Activated CD4-positive, alpha-beta T cell treated with anti-CD3 and anti-CD28 coated beads for 4 hours (primary cell): ENCODE data around the gene FMC1.
A peak's percentile ranks its signal among the peaks of the same experiment; 100 is the strongest.
"Not testable (repeated sequence)": the region's sequence is repeated elsewhere in the genome, so short reads cannot be mapped to it uniquely, and the experiment has no call there.

Experiments
- DNase-seq, 2 donors: peaks; one replicate each; pipeline ENCODE4 v3.0.0-alpha.2; 2020

The FMC1 gene

DNA sequence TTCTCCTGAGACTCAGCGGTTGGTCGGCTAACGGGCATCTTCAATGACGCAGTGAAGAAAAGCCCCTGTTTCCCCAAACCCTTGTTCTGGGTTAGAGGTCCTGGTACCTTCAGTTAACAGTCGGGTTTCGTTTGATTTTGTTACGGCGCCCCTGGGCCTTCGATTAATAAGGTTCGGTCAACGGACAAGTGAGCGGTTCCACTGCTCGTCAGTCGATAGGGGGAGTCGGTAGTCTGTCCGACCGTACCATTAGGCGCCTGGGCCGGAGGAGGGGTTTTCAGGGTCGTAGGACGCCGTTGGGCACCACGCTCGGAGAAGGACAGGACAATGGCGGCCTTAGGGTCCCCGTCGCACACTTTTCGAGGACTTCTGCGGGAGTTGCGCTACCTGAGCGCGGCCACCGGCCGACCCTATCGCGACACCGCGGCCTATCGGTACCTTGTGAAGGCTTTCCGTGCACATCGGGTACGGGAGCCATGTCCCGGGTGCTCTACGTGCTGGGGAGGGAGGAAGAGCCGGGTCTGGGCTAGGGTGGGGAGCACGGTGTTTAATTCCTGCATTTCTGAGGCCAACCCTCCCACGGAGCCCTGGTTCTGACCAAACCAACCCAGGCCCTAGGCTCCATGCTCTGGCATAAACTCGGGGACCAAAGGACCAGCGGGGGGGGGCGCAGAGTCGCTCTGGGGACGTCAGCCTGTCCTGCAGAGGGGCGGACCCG is at the start of gene FMC1:
TSS of gene FMC1 (plus strand) at position 280 of the 718 bp plus-strand sequence. CDS start at position 328, 48 bp downstream.
- peak; percentile 79 to 84 for DNase-seq

GRCh38 chr7:139292821-139293220 is 48.3 kb upstream of the FMC1 start:
- no peak for DNase-seq

DNA sequence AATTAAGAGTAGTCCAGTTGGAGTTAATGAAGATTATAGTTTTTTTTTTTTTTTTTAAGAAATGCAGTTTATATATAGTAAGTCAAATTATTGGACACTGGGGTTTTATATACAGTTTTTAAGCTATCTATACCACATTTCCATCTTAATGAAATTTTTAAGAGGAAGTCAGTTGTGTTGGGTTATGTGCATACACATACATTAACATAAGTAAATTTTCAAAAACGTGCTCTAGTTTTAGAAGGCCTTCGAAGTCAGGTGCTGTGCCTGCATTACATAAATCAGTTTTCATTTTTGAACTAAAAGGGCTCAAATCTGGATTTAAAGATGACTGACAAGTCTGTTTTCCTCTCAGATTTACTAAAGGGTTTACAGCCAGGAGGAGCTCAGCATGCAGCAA is 47.6 kb upstream of the FMC1 start:
- no peak for DNase-seq

DNA sequence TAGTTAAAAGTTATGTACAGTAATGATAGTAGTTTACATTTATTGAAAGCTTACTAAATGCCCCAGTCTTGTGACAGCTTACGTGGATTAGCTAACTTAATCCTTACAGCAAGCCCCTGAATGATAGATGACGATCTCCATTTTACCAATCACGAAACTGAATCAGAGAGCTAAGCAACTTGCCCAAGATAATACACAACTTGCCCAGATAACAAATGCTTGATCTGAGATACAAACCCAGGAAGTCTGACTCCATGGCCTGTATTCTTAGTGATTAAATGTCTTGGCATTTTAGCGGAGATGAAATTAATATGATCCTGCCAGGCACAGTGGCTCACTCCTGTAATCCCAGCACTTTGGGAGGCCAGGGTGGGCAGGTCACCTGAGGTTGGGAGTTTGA is 46.9 kb upstream of the FMC1 start:
- DNase-seq, result no peak

- no peak for DNase-seq
Measured at GRCh38 chr7:139294951-139295575, 46.1 kb upstream of the FMC1 start.

GRCh38 chr7:139297795-139298194 is 43.3 kb upstream of the FMC1 start:
- no peak for DNase-seq

DNA sequence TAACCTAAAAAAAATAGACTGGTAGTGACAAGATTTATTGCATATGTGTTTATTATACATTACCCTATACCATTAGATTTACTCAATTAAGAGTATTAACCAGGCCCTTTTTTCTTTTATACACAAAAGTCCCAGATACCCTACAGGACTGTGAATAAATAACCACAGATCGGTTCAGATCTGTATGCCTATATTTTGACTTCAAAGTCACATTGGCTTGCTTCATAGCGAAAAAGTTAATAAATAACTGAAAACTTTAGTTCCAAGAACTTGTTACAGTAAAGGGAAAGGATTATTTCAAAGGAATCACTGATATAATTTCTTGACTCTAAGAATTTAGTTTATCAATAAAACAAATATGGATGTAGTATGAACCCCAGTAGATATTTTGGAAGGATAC is 41.8 kb upstream of the FMC1 start:
- DNase-seq, result no peak

- no peak for DNase-seq
Measured at GRCh38 chr7:139300390-139300789, 40.7 kb upstream of the FMC1 start.

DNA sequence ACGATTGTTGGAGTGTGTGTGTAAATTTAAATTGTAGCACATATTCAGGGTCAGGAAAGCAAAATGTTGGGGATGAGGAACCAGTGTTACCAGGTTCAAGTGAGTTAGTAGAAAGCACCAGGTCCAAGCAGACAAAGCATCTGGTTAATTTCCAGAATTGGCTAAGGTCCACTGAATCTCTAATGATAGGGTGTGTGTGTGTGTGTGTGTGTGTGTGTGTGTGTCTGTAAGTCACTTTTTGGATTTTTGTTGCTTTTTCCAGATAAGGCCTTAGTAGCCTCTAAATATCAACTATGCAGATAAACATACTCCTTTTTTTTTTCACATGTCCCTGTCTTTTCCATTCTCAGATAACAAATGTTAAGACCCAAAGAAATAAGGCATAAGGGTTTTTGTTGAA is 36.6 kb upstream of the FMC1 start:
- DNase-seq, result no peak

DNA sequence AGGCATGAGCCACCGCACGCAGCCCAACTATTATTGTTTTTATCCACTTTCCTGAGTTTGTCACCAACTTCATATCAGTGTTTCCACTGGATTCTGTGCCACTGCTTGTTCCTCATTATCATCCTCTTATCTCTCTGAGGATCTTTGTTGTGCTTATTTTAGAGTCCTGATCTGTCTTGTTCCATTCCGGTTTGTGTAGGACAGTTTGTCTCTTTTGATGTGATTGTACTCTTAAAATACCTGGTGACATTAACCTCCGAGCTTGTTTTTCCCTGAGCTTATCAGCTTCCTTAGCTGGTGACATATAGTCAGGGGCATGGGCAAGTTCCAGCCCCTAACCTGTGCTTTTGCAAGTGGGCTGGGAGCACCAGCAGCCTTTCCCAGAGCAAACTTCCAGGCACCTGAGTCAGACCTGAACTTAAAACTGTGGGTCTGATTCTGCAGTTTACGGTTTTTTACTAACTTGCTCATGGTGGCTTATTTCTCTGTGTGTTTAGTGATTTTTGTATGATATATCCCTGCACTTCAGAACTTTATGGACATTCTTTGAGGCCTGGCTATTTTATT is 23.1 kb upstream of the FMC1 start:
- no peak for DNase-seq

DNA sequence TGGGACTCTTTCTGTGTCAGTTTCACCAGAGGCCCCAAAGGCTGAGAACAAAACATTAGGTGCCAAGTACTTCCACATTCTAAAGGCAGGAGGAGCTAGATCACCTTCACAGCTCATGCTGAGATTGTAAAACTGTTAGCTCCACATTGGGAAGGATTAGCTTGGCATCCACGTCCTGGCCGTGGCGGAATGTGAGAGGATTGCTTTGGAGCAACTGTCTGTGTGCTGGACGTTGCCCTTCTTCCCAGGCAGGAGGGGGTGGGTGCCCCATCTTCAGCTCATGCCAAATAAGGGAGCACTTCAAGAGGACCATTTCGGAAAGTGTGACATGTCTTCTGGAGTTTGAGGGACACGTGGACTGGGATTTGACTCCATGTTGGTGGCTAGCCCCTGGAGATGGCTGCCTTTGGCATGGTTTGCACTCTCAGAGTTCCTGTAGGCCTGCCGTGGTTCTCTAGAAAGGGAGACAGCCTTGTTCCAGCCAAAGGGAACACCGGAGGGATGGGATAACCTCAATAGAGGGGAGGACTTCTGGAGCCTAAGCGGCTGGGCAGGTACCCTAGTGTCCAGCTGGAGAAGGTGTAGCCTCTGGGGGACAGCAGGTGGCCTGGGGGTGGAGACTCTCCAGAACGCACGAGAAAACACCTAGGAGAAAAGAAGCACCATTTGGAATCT is 19.9 kb upstream of the FMC1 start:
- no peak for DNase-seq

- DNase-seq, result not testable (repeated sequence)
Measured at GRCh38 chr7:139324709-139325108, 16.4 kb upstream of the FMC1 start.

- no peak for DNase-seq
Measured at GRCh38 chr7:139328375-139328774, 12.8 kb upstream of the FMC1 start.

- no peak for DNase-seq
Measured at GRCh38 chr7:139329119-139329518, 12.0 kb upstream of the FMC1 start.

GRCh38 chr7:139330333-139331030 is 10.7 kb upstream of the FMC1 start:
- no peak for DNase-seq

- DNase-seq, result no peak
Measured at GRCh38 chr7:139332697-139333359, 8.3 kb upstream of the FMC1 start.

GRCh38 chr7:139333443-139333842 is 7.7 kb upstream of the FMC1 start:
- not testable (repeated sequence) for DNase-seq

- DNase-seq, result no peak
Measured at GRCh38 chr7:139334399-139335150, 6.6 kb upstream of the FMC1 start.

DNA sequence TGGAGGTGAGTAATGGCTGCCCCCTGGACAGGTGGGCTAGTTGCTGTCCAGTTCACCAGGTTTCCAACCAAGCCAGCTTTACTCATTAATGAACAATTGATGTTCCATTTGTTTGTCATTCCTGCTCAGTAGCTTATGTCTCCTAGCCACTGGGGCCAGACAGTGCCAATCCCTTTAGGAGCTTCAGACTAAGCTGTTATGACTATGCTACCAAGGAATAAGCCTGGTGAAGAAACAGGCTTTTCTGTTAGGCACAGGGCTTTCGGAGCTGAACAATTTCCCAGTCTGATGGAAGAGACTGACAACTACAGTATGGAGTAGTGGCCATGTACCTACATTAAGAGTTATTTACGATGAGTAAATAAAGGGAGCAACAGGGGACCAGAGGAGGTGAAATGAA is 2.1 kb upstream of the FMC1 start:
- DNase-seq, result no peak

- no peak for DNase-seq
Measured at GRCh38 chr7:139339698-139340036, 1.5 kb upstream of the FMC1 start.

DNA sequence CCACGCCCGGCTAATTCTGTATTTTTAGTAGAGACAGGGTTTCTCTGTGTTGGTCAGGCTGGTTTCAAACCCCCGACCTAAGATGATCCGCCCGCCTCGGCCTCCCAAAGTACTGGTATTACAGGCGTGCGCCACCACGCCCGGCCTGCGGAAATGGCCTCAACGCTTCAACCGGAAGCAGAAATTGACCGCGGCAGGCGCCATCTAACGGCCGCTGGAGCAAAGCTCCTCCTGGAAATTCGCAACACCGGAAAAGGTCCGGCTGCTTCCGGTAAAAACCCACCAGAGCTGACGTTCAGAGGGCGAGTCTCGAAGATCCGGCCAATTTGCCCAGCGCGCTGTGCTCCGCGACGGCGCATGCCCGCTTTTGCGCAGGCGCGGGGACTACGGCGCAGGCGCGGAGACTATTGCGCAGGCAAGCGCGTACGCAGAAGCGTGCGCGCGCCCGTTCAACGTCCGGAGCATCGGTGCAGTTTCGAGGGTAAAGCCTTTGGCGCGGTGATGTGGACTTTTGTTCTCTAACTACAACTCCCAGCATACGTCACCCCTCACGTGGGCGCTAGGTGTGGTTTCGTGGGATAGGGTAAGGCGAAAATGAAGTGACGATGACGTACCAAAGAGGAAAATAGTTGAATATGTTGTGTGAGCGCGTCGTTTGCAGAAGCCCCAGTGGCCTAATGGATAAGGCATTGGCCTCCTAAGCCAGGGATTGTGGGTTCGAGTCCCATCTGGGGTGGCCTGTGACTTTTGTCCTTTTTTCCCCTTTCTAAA is 915 bp upstream of the FMC1 start:
- DNase-seq, result peak; percentile 99

GRCh38 chr7:139340808-139341057 is 404 bp upstream of the FMC1 start:
- peak in 1 of 2 donors; percentile 77 for DNase-seq
